PC-3 (cell line): ENCODE data around the gene RETREG3. TPM values are rescaled to one million over a fixed set of nuclear protein-coding genes. Genes with fewer than 3 reads are reported as not detected.
A peak's percentile ranks its signal among the peaks of the same experiment; 100 is the strongest.

Experiments used
- ATAC-seq: fragments of 200-7000 bp; cut with Tn5 transposase; 2 replicates; pipeline ENCODE4 v1.9.1; 2020; ENCODE audit warnings: mild to moderate bottlenecking, moderate library complexity
- BruUV-seq: library from RNA; stranded (reverse); fragments of 400-500 nt; replicated peaks from 2 replicates; lab custom pipeline; 2021; lab: Mats Ljungman, UMichigan
- CTCF ChIA-PET: fragments of 300-600 bp; sonication (Branson Sonifier 250); formaldehyde crosslinking; loops from one replicate; lab custom pipeline; 2022; ENCODE audit warnings: antibody characterized with exemption; lab: Charles Lee
- POLR2A ChIA-PET: fragments of 300-600 bp; sonication (Branson Sonifier 250); formaldehyde crosslinking; loops from one replicate; lab custom pipeline; 2022; ENCODE audit warnings: antibody characterized with exemption; ENCODE audit not compliant: unreplicated experiment; lab: Charles Lee
- DNase-seq: peaks from one replicate; pipeline ENCODE4 v3.0.0-alpha.2; 2015
- H2AFZ ChIP-seq: fragments of 300-600 bp; sonication (generic); 2 replicates; pipeline ENCODE4 v1.6.0; 2016; ENCODE audit warnings: antibody characterized with exemption, low read length
- H3F3A ChIP-seq: fragments of 300-600 bp; sonication (generic); one replicate; pipeline ENCODE4 v1.6.0; 2017; ENCODE audit warnings: antibody characterized with exemption, low read length, control low read depth, mild to moderate bottlenecking; ENCODE audit not compliant: unreplicated experiment
- H3K27ac ChIP-seq: fragments of 300-600 bp; sonication (generic); 2 replicates; pipeline ENCODE4 v1.5.1; 2016; ENCODE audit warnings: mild to moderate bottlenecking, low read length
- H3K27me3 ChIP-seq: fragments of 300-600 bp; sonication (generic); 2 replicates; pipeline ENCODE4 v1.6.1; 2016; ENCODE audit warnings: low read length, mixed read lengths
- H3K36me3 ChIP-seq: fragments of 300-600 bp; sonication (generic); 2 replicates; pipeline ENCODE4 v1.6.1; 2016; ENCODE audit warnings: low read depth, mixed run types, low read length, mixed read lengths
- H3K4me1 ChIP-seq: fragments of 300-600 bp; sonication (generic); 2 replicates; pipeline ENCODE4 v1.5.1; 2016; ENCODE audit warnings: low read length; ENCODE audit not compliant: insufficient read depth
- H3K4me2 ChIP-seq: fragments of 300-600 bp; sonication (generic); 2 replicates; pipeline ENCODE4 v1.6.0; 2016; ENCODE audit warnings: low read length
- H3K4me3 ChIP-seq: fragments of 300-600 bp; sonication (generic); 2 replicates; pipeline ENCODE4 v1.5.1; 2016; ENCODE audit warnings: mild to moderate bottlenecking, low read length, mixed read lengths
- H3K79me2 ChIP-seq: fragments of 300-600 bp; sonication (generic); 2 replicates; pipeline ENCODE4 v1.6.1; 2017; ENCODE audit warnings: low read length, mixed read lengths
- H3K9ac ChIP-seq: fragments of 300-600 bp; sonication (generic); 2 replicates; pipeline ENCODE4 v1.6.0; 2016; ENCODE audit warnings: mild to moderate bottlenecking, low read length
- H3K9me2 ChIP-seq: fragments of 300-600 bp; sonication (generic); replicated peaks from 2 replicates; pipeline ENCODE4 v1.6.1; 2016; ENCODE audit warnings: mixed run types, low read length, mixed read lengths
- H3K9me3 ChIP-seq: fragments of 300-600 bp; sonication (generic); 2 replicates; pipeline ENCODE4 v1.6.1; 2016; ENCODE audit warnings: low read length, mixed read lengths
- H4K20me1 ChIP-seq: fragments of 300-600 bp; sonication (generic); 2 replicates; pipeline ENCODE4 v1.6.1; 2016; ENCODE audit warnings: low read length, mixed read lengths
- CTCF ChIP-seq: fragments of 300-600 bp; sonication (generic); conservative IDR thresholded peaks from 2 replicates; pipeline ENCODE4 v1.5.1; 2017; ENCODE audit warnings: antibody characterized with exemption, low read depth, mild to moderate bottlenecking, low read length
- EZH2 ChIP-seq: fragments of 300-600 bp; sonication (generic); IDR thresholded peaks from one replicate; pipeline ENCODE4 v1.6.1; 2017; ENCODE audit warnings: antibody characterized with exemption, mild to moderate bottlenecking, low read length; ENCODE audit not compliant: unreplicated experiment
- EZH2phosphoT487 ChIP-seq: fragments of 300-600 bp; sonication (generic); IDR thresholded peaks from 2 replicates; pipeline ENCODE4 v1.6.1; 2018; ENCODE audit warnings: mild to moderate bottlenecking, antibody characterized with exemption, low read length, borderline replicate concordance
- intact Hi-C: fragments of 100-400 bp; cut with micrococcal nuclease; formaldehyde crosslinking; loops from 2 replicates; pipeline ENCODE4 v1.9.0; 2023
- total RNA-seq: library from RNA; depleted of rRNA; stranded (reverse); fragments of >200 nt; gene quantifications from 2 replicates; pipeline ENCODE4 v1.2.3, GENCODE V29; 2014

The RETREG3 gene
- total RNA-seq, 1 experiment from 2014 or later, result 19.3 TPM

- ATAC-seq, result no peak; the same call in 1 of the 2 replicates
- Histone ChIP-seq H4K20me1 (no peaks in the 10 kb centered on the region), H3K9me2 (no peaks in the 10 kb centered on the region), H3K4me3 (peak overlapping the region; percentile 88; the same call in 1 of the 2 replicates), H3K27ac (no peak overlapping the region), H3K9ac (peak overlapping the region; percentile 82; the same call in 1 of the 2 replicates), H3F3A (no peaks in the 10 kb centered on the region), H3K9me3 (no peaks in the 10 kb centered on the region), H3K27me3 (no peaks in the 10 kb centered on the region), H2AFZ (peak overlapping the region; percentile 37; the same call in 1 of the 2 replicates), H3K79me2 (peaks cover 54% of the 10 kb centered on the region), H3K4me2 (peak overlapping the region; percentile 92), H3K4me1 (peaks cover 24% of the 10 kb centered on the region), H3K36me3 (peaks cover 16% of the 10 kb centered on the region; the same call in 1 of the 2 replicates)
- no TSS peak for BruUV-seq
- ChIA-PET CTCF (no interaction called here), POLR2A (no interaction called here)
- intact Hi-C loops, result no loop called here
- DNase-seq, result no peak
- TF ChIP-seq CTCF (no peak), EZH2 (no peak), EZH2phosphoT487 (no peak)
Observed at GRCh38 chr17:42566215-42566882, 42.8 kb downstream of the RETREG3 start.

GRCh38 chr17:42565523-42566214, 43.5 kb downstream of the RETREG3 start:
- Histone ChIP-seq H3K36me3 (peaks cover 16% of the 10 kb centered on the region; the same call in 1 of the 2 replicates), H3K4me1 (peaks cover 25% of the 10 kb centered on the region), H3K9ac (no peak overlapping the region), H2AFZ (no peak overlapping the region), H3K27ac (no peak overlapping the region), H3K4me2 (no peak overlapping the region), H3F3A (no peaks in the 10 kb centered on the region), H3K9me3 (no peaks in the 10 kb centered on the region), H3K9me2 (no peaks in the 10 kb centered on the region), H3K27me3 (no peaks in the 10 kb centered on the region), H3K4me3 (no peak overlapping the region), H3K79me2 (peaks cover 55% of the 10 kb centered on the region), H4K20me1 (no peaks in the 10 kb centered on the region)
- ATAC-seq (no peak), DNase-seq (no peak)
- BruUV-seq, result no TSS peak
- intact Hi-C loops, result no loop called here
- POLR2A ChIA-PET, result interaction anchor here (0.6 kb wide), 1 partner anchor 550 kb away, joined by 3 read pairs; no protein-coding TSS in a partner anchor
- CTCF ChIA-PET, result no interaction called here
- no peak for TF ChIP-seq CTCF
- TF ChIP-seq EZH2, result no peak
- TF ChIP-seq EZH2phosphoT487, result no peak
